Psoas muscle (tissue), 8 donors: Measurements from ENCODE around the gene LUZP4. TPM values are rescaled to one million over a fixed set of nuclear protein-coding genes. Genes with fewer than 3 reads are reported as not detected.

Experiments used
- ATAC-seq, 4 donors: fragments of 200-7000 bp; cut with Tn5 transposase; one replicate each; pipeline ENCODE4 v1.9.1; 2020; ENCODE audit warnings: moderate library complexity in 3 of 4, mild to moderate bottlenecking in 2 of 4
- DNase-seq, 2 donors: peaks; one replicate each; pipeline ENCODE4 v3.0.0-alpha.2; 2020
- H3K27ac ChIP-seq: fragments of 200-600 bp; one replicate; pipeline ENCODE4 v1.8.0; 2022
- H3K27me3 ChIP-seq, 3 donors: fragments of 200-600 bp in 1 of 3; one replicate each; pipeline versions ENCODE4 v1.6.1 to v1.8.0; 2013 to 2022; ENCODE audit warnings: low read length in 2 of 3, mild to moderate bottlenecking in 2 of 3, moderate library complexity in 1 of 3; ENCODE audit not compliant: insufficient read depth in 3 of 3
- H3K36me3 ChIP-seq, 2 donors: fragments of 200-600 bp in 1 of 2; one replicate each; pipeline versions ENCODE4 v1.6.1 to v1.8.0; 2013 to 2022; ENCODE audit warnings: low read depth in 1 of 2, mild to moderate bottlenecking in 1 of 2, moderate library complexity in 1 of 2; ENCODE audit not compliant: insufficient read depth in 1 of 2
- H3K4me1 ChIP-seq: fragments of 200-600 bp; one replicate; pipeline ENCODE4 v1.8.0; 2022
- H3K4me3 ChIP-seq: fragments of 200-600 bp; one replicate; pipeline ENCODE4 v1.8.0; 2022; ENCODE audit warnings: mild to moderate bottlenecking
- H3K9me3 ChIP-seq: fragments of 200-600 bp; one replicate; pipeline ENCODE4 v1.8.0; 2022
- CTCF ChIP-seq: fragments of 200-600 bp; IDR thresholded peaks from one replicate; pipeline ENCODE4 v1.8.0; 2022; ENCODE audit warnings: antibody characterized with exemption
- WGBS, 3 donors: extraction: QIAGEN DNeasy Blood & Tissue Kit; methylation state at CpG; one replicate each; pipeline versions ENCODE4 v1.1.6 to v1.1.7; 2013; 5-methylcytosine and 5-hydroxymethylcytosine counted together
- intact Hi-C, 2 donors: fragments of 100-400 bp; cut with DNase I; formaldehyde crosslinking; loops; one replicate each; pipeline versions ENCODE4 v1.11.0 to v1.14.2; 2022
- polyA plus RNA-seq, 3 donors: library from polyadenylated mRNA; stranded (reverse); fragments of 200-250 nt; gene quantifications; one replicate each; pipeline ENCODE4 v1.2.3, GENCODE V29; 2013
- total RNA-seq, 4 donors: library from RNA; stranded (reverse); fragmentation: NEBNext Ultra II Directional in 2 of 4; extraction: Animal tissue kit (Norgen Biotek cat#: 25700) in 2 of 4; gene quantifications; one replicate each; pipeline versions ENCODE4 v1.2.1 to v1.2.4, GENCODE V29; 2021 to 2023
- donor health status: healthy with polysubstance abuse.
- donor health status: DM: no; HTN: no; CAD: no; lungs with moderate emphysema.
- donor health status: Bipolar disorder and iron deficiency.
- donor health status: healthy.
- donor health status: DM: yes; HTN: yes; CAD: no.
- donor health status: DM: no; HTN: no; CAD: no.
- donor health status: DM: no; HTN: no; CAD: no.
- donor health status: DM: yes; HTN: yes; CAD: no.

The LUZP4 gene
- total and polyA plus RNA-seq, 7 donors = not detected

- Histone ChIP-seq H3K4me1 (no peaks in the 10 kb centered on the region), H3K4me3 (no peak overlapping the region), H3K36me3 (no peaks in the 10 kb centered on the region), H3K27ac (no peak overlapping the region), H3K27me3 (peaks cover 0 to 6% (median 0%) of the 10 kb centered on the region in 3 donors), H3K9me3 (no peaks in the 10 kb centered on the region)
- WGBS, 3 donors = 32 to 60% (median 47%) methylated on average over 3 of the region's 3 CpGs
- intact Hi-C loops = no loop called here
- peak; percentile 17 for TF ChIP-seq CTCF
- no peak for ATAC-seq
- DNase-seq = no peak
Measured at GRCh38 chrX:115268421-115268820, 21.1 kb upstream of the LUZP4 start.

DNA sequence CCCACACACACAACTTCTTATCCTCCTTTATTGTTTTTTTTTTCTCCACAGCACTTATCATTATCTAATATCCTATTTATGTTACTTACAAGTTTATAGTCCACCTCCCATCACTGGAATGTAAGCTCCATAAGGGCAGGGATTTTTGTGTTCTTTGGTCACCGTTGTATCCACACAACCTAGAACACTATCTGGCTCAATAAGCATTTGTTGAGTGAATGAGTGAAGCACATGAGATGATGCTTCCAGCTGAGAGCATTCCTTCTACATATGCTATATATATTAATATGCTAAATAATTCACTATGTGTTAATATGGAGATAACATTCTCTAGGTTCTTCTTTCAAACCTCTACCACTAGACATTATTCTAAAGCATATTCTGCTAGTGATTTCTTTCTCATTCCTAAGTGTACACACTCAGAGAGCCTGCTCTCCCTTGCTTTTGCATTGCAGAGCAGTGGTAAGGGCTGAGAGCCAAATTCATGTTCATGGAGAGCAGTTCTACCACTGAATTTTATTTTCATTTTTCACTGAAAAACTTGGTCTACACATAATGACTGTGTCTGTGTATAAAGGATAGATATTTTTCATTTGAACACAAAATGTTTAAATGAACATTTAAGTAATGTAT, 20.3 kb upstream of the LUZP4 start:
- intact Hi-C loops = no loop called here
- Histone ChIP-seq H3K27ac (no peak overlapping the region), H3K9me3 (no peaks in the 10 kb centered on the region), H3K4me1 (no peaks in the 10 kb centered on the region), H3K36me3 (no peaks in the 10 kb centered on the region), H3K27me3 (peaks cover 0 to 5% (median 0%) of the 10 kb centered on the region in 3 donors), H3K4me3 (no peak overlapping the region)
- DNase-seq (no peak), ATAC-seq (no peak)
- WGBS, 3 donors = 78 to 100% (median 82%) methylated on average over 1 of the region's 1 CpG
- TF ChIP-seq CTCF = no peak

DNA sequence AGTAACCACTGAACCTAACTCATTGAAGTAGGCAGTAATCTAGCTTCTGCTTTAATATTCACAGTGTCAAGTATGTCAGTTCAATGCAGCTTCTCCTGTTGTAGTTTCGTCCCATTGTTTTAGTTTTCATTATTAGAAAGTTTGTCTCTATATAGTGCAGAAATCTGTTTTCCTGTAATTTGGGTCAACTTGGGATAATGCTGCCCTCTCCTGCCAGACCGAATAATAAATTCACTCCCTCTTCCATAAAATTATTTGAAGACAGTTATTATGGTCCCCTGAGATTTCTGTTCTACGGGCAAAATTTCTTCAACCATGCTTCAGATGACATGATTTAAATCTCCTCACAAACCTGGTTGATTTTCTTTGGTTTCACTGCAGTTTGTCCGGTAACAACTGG, 4.6 kb upstream of the LUZP4 start:
- DNase-seq (no peak), ATAC-seq (no peak)
- 13 to 24% (median 16%) methylated on average over 4 of the region's 4 CpGs for WGBS, 3 donors
- Histone ChIP-seq H3K4me3 (no peak overlapping the region), H3K36me3 (no peaks in the 10 kb centered on the region), H3K9me3 (no peaks in the 10 kb centered on the region), H3K27me3 (peaks cover 0 to 40% (median 0%) of the 10 kb centered on the region in 3 donors), H3K4me1 (no peaks in the 10 kb centered on the region), H3K27ac (no peak overlapping the region)
- intact Hi-C loops = no loop called here
- no peak for TF ChIP-seq CTCF

DNA sequence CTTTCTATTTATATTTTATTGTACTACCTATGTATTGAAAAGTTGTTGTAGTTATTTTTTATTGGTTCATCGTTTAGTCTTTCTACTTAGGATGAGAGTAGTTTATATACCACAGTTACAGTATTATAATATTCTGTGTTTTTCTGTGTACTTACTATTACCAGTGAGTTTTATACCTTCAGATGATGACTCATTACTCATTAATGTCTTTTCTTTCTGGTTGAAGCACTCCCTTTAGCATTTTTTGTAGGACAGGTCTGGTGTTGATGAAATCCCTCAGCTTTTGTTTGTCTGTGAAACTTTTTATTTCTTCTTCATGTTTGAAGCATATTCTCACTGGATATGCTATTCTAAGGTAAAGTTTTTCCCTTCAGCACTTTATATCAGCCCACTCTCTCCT, 7.7 kb downstream of the LUZP4 start:
- Histone ChIP-seq H3K4me3 (no peak overlapping the region), H3K36me3 (no peaks in the 10 kb centered on the region), H3K27me3 (peaks cover 0 to 30% (median 0%) of the 10 kb centered on the region in 3 donors), H3K4me1 (no peaks in the 10 kb centered on the region), H3K27ac (no peak overlapping the region), H3K9me3 (no peaks in the 10 kb centered on the region)
- 89 to 92% (median 90%) methylated on average over 1 of the region's 1 CpG for WGBS, 3 donors
- no peak for TF ChIP-seq CTCF
- DNase-seq (no peak), ATAC-seq (no peak)
- intact Hi-C loops = no loop called here

- no peak for ATAC-seq
- Histone ChIP-seq H3K27me3 (peaks cover 0 to 26% (median 0%) of the 10 kb centered on the region in 3 donors), H3K4me1 (no peaks in the 10 kb centered on the region), H3K9me3 (no peaks in the 10 kb centered on the region), H3K4me3 (no peak overlapping the region), H3K27ac (no peak overlapping the region), H3K36me3 (no peaks in the 10 kb centered on the region)
- DNase-seq = no peak
- intact Hi-C loops = no loop called here
- 23 to 50% (median 41%) methylated on average over 1 of the region's 1 CpG for WGBS, 3 donors
- TF ChIP-seq CTCF = no peak
Measured at GRCh38 chrX:115311139-115311538, 21.6 kb downstream of the LUZP4 start.
